Measurements from ENCODE around the gene PIK3R5. TPM values are rescaled to one million over a fixed set of nuclear protein-coding genes. Genes with fewer than 3 reads are reported as not detected.

Gene PIK3R5
- total RNA-seq, 2 experiments from 2014 or later, result 0.76 to 1.5 TPM

- Histone ChIP-seq H3K27ac (ENCODE audit: low read depth, low read length, poor library complexity, severe bottlenecking) (no peak overlapping the region), H3K4me3 (ENCODE audit: low read depth, low read length, poor library complexity, severe bottlenecking) (no peak overlapping the region), H3K79me2 (ENCODE audit: insufficient read depth, low read depth, low read length) (no peaks in the 10 kb centered on the region), H3K36me3 (ENCODE audit: insufficient read depth, low read length) (no peaks in the 10 kb centered on the region), H3K9me3 (ENCODE audit: low read length) (no peaks in the 10 kb centered on the region), H4K20me1 (ENCODE audit: insufficient read depth, low read length) (no peaks in the 10 kb centered on the region), H2AFZ (ENCODE audit: low read length) (no peak overlapping the region), H3K9me2 (ENCODE audit: insufficient read depth, low read length) (no peaks in the 10 kb centered on the region), H3K4me1 (ENCODE audit: insufficient read depth, low read length, poor library complexity, severe bottlenecking) (peaks cover 14% of the 10 kb centered on the region), H3K4me2 (ENCODE audit: low read length) (no peak overlapping the region)
- BruUV-seq (replicated peaks), result no TSS peak
- intact Hi-C loops (cut with micrococcal nuclease; ENCODE audit: unreplicated experiment), result no loop called here
- POLR2A ChIA-PET, result no interaction called here
- DNase-seq (ENCODE audit: low spot score), result no peak
- CTCF ChIA-PET (ENCODE audit: unreplicated experiment), result interaction anchor here (0.6 kb wide), 1 partner anchor 771 kb away, joined by 3 read pairs; the partner anchor contains the start of gene AURKB
- TF ChIP-seq CTCF (conservative IDR thresholded peaks at IDR 0.05; ENCODE audit: low read length), result no peak
- no peak for TF ChIP-seq EZH2phosphoT487 (IDR thresholded peaks at IDR 0.05; ENCODE audit: borderline replicate concordance, low read depth, low read length)
Measured at GRCh38 chr17:8981443-8981842, 15.9 kb upstream of the PIK3R5 start.

GRCh38 chr17:8979715-8980114 lies 14.2 kb upstream of the PIK3R5 start:
- H3K4me2 ChIP-seq (ENCODE audit: low read length), result no peak overlapping the region
- H3K36me3 ChIP-seq (ENCODE audit: insufficient read depth, low read length), result no peaks in the 10 kb centered on the region
- intact Hi-C loops (cut with micrococcal nuclease; ENCODE audit: unreplicated experiment), result no loop called here
- no peak overlapping the region for H3K27ac ChIP-seq (ENCODE audit: low read depth, low read length, poor library complexity, severe bottlenecking)
- no peak for DNase-seq (ENCODE audit: low spot score)
- H3K79me2 ChIP-seq (ENCODE audit: insufficient read depth, low read depth, low read length), result no peaks in the 10 kb centered on the region
- H3K4me1 ChIP-seq (ENCODE audit: insufficient read depth, low read length, poor library complexity, severe bottlenecking), result no peaks in the 10 kb centered on the region
- no peak overlapping the region for H2AFZ ChIP-seq (ENCODE audit: low read length)
- no TSS peak for BruUV-seq (replicated peaks)
- H3K9me2 ChIP-seq (ENCODE audit: insufficient read depth, low read length), result no peaks in the 10 kb centered on the region
- no peaks in the 10 kb centered on the region for H4K20me1 ChIP-seq (ENCODE audit: insufficient read depth, low read length)
- TF ChIP-seq EZH2phosphoT487 (IDR thresholded peaks at IDR 0.05; ENCODE audit: borderline replicate concordance, low read depth, low read length) (no peak), CTCF (conservative IDR thresholded peaks at IDR 0.05; ENCODE audit: low read length) (no peak)
- ChIA-PET CTCF (ENCODE audit: unreplicated experiment) (no interaction called here), POLR2A (no interaction called here)
- H3K4me3 ChIP-seq (ENCODE audit: low read depth, low read length, poor library complexity, severe bottlenecking), result no peak overlapping the region
- H3K9me3 ChIP-seq (ENCODE audit: low read length), result no peaks in the 10 kb centered on the region

- no peaks in the 10 kb centered on the region for H3K9me2 ChIP-seq (ENCODE audit: insufficient read depth, low read length)
- no TSS peak for BruUV-seq (replicated peaks)
- TF ChIP-seq EZH2phosphoT487 (IDR thresholded peaks at IDR 0.05; ENCODE audit: borderline replicate concordance, low read depth, low read length) (no peak), CTCF (conservative IDR thresholded peaks at IDR 0.05; ENCODE audit: low read length) (no peak)
- H3K4me1 ChIP-seq (ENCODE audit: insufficient read depth, low read length, poor library complexity, severe bottlenecking), result no peaks in the 10 kb centered on the region
- no peaks in the 10 kb centered on the region for H3K79me2 ChIP-seq (ENCODE audit: insufficient read depth, low read depth, low read length)
- H2AFZ ChIP-seq (ENCODE audit: low read length), result no peak overlapping the region
- H4K20me1 ChIP-seq (ENCODE audit: insufficient read depth, low read length), result no peaks in the 10 kb centered on the region
- H3K27ac ChIP-seq (ENCODE audit: low read depth, low read length, poor library complexity, severe bottlenecking), result no peak overlapping the region
- no peak overlapping the region for H3K4me2 ChIP-seq (ENCODE audit: low read length)
- POLR2A ChIA-PET, result no interaction called here
- H3K9me3 ChIP-seq (ENCODE audit: low read length), result no peaks in the 10 kb centered on the region
- H3K4me3 ChIP-seq (ENCODE audit: low read depth, low read length, poor library complexity, severe bottlenecking), result no peak overlapping the region
- CTCF ChIA-PET (ENCODE audit: unreplicated experiment), result no interaction called here
- no peaks in the 10 kb centered on the region for H3K36me3 ChIP-seq (ENCODE audit: insufficient read depth, low read length)
- DNase-seq (ENCODE audit: low spot score), result no peak
- intact Hi-C loops (cut with micrococcal nuclease; ENCODE audit: unreplicated experiment), result no loop called here
Measured at GRCh38 chr17:8976638-8977037, 11.1 kb upstream of the PIK3R5 start.

Measured in OCI-LY7 (cell line).